NB4 (cell line): ENCODE results near the gene TBC1D22A.

Experiments used
- DNase-seq: peaks from one replicate; pipeline ENCODE4 v3.0.0; 2010; ENCODE audit warnings: low read depth
- H3K4me3 ChIP-seq: one replicate; pipeline ENCODE4 v1.5.1; 2011; ENCODE audit warnings: mild to moderate bottlenecking, low read depth, low read length, moderate library complexity
- CTCF ChIP-seq: IDR thresholded peaks from one replicate; pipeline ENCODE4 v1.5.1; 2012; ENCODE audit warnings: low read depth, low read length
- MAX ChIP-seq: IDR thresholded peaks from 2 replicates; pipeline ENCODE4 v1.6.1; 2011; ENCODE audit warnings: low read depth, low read length
- MYC ChIP-seq: IDR thresholded peaks from 2 replicates; pipeline ENCODE4 v1.6.1; 2011; ENCODE audit warnings: low read depth, low read length
- POLR2A ChIP-seq: IDR thresholded peaks from 2 replicates; pipeline ENCODE4 v1.6.1; 2011; ENCODE audit warnings: mild to moderate bottlenecking; ENCODE audit not compliant: insufficient read length; ENCODE audit errors: extremely low read depth

TBC1D22A gene

GRCh38 chr22:46879083-46879482, 116.6 kb downstream of the TBC1D22A start:
- TF ChIP-seq POLR2A (no peak), MYC (no peak), CTCF (no peak), MAX (no peak)
- DNase-seq: peak; percentile 82

GRCh38 chr22:46881373-46882118, 119.1 kb downstream of the TBC1D22A start:
- DNase-seq: no peak
- H3K4me3 ChIP-seq: no peak overlapping the region
- TF ChIP-seq MYC: no peak
- TF ChIP-seq CTCF: no peak
- TF ChIP-seq POLR2A: no peak
- TF ChIP-seq MAX: no peak

More at GRCh38 chr22:46879083-46879482, 116.6 kb downstream of the TBC1D22A start:
- no peak overlapping the region for H3K4me3 ChIP-seq

- H3K4me3 ChIP-seq: no peak overlapping the region
- no peak for DNase-seq
- no peak for TF ChIP-seq CTCF
Observed at GRCh38 chr22:46883092-46883910, 120.9 kb downstream of the TBC1D22A start.

- H3K4me3 ChIP-seq: no peak overlapping the region
- no peak for TF ChIP-seq POLR2A
- TF ChIP-seq MAX: no peak
- TF ChIP-seq MYC: no peak
- no peak for TF ChIP-seq CTCF
- DNase-seq: no peak
Observed at GRCh38 chr22:46884365-46884764, 121.9 kb downstream of the TBC1D22A start.

- TF ChIP-seq POLR2A (no peak), MAX (no peak), MYC (no peak), CTCF (no peak)
- DNase-seq: no peak
- no peak overlapping the region for H3K4me3 ChIP-seq
Observed at GRCh38 chr22:46887978-46888377, 125.5 kb downstream of the TBC1D22A start.
